Activated T-cell treated with anti-CD3 and anti-CD28 coated beads, Interleukin-2, amount 50 U/mL, for 72 hours (primary cell): Measurements from ENCODE around the gene ABCD1. TPM values are rescaled to one million over a fixed set of nuclear protein-coding genes. Genes with fewer than 3 reads are reported as not detected.
"Not testable (repeated sequence)": the region's sequence is repeated elsewhere in the genome, so short reads cannot be mapped to it uniquely, and the experiment has no call there.

Experiments
- ATAC-seq, 2 donors: fragments of 150-1000 bp; cut with Tn5 transposase; replicated peaks in 1 of 2; 2 replicates each; pipeline ENCODE4 v1.10.0; 2021; ENCODE audit warnings: moderate library complexity in 2 of 2, mild to moderate bottlenecking in 1 of 2
- DNase-seq, 2 donors: peaks; one replicate each; pipeline ENCODE4 v3.0.0; 2021 to 2022; ENCODE audit warnings: mixed read lengths in 1 of 2
- H3K27ac Mint-ChIP-seq: one replicate; pipeline ENCODE4 v1.8.0; 2022; ENCODE audit warnings: mild to moderate bottlenecking, moderate library complexity, mixed read lengths
- H3K27me3 Mint-ChIP-seq: one replicate; pipeline ENCODE4 v1.8.0; 2022; ENCODE audit warnings: low read depth, mixed read lengths
- H3K36me3 Mint-ChIP-seq, 2 donors: one replicate each; pipeline ENCODE4 v1.8.0; 2022; ENCODE audit warnings: mixed read lengths in 2 of 2, mild to moderate bottlenecking in 1 of 2; ENCODE audit not compliant: insufficient read depth in 2 of 2
- H3K4me1 Mint-ChIP-seq: one replicate; pipeline ENCODE4 v1.8.0; 2022; ENCODE audit warnings: low read depth, mixed read lengths
- H3K4me3 Mint-ChIP-seq, 2 donors: one replicate each; pipeline ENCODE4 v1.8.0; 2022; ENCODE audit warnings: mild to moderate bottlenecking in 2 of 2, mixed read lengths in 2 of 2, moderate library complexity in 2 of 2
- H3K9me3 Mint-ChIP-seq, 2 donors: one replicate each; pipeline ENCODE4 v1.8.0; 2022; ENCODE audit warnings: mixed read lengths in 2 of 2
- total RNA-seq, 2 donors: library from RNA; stranded (reverse); gene quantifications; one replicate each; pipeline ENCODE4 v1.2.3, GENCODE V29; 2022

The ABCD1 gene
- total RNA-seq, 2 donors from 2014 or later: 8.0 to 8.3 TPM

DNA sequence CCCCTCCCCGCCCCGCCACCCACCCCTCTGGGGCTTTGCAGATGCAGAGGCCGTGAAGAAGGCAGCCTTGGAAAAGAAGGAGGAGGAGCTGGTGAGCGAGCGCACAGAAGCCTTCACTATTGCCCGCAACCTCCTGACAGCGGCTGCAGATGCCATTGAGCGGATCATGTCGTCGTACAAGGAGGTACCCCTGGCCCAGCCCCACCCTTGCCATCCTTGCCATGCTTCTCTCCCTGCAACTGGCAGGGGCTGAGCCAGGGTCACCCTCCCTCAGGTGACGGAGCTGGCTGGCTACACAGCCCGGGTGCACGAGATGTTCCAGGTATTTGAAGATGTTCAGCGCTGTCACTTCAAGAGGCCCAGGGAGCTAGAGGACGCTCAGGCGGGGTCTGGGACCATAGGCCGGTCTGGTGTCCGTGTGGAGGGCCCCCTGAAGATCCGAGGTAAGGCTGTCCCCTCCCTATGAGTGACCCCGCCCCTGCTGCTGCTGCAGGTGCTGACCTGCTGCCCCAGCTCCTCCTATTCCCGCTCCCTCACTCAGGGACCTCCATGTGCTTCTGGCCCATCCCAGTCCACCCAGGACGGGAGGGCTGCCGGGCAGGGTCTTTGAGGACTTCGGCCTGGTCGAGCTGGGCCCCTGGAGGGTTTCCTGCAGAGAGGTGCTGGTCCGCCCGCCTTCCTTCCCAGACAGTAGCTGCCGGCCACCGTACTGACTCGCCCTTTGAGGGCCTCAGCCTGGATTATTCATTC lies 11.6 kb downstream of the ABCD1 start:
- Mint-ChIP-seq H3K27me3 (peaks cover 6% of the 10 kb centered on the region), H3K27ac (no peak overlapping the region), H3K36me3 (peaks cover 4 to 5% of the 10 kb centered on the region in 2 donors), H3K4me3 (no peak overlapping the region), H3K9me3 (peaks cover 2 to 8% of the 10 kb centered on the region in 2 donors), H3K4me1 (peaks cover 24% of the 10 kb centered on the region)
- ATAC-seq (no peak), DNase-seq (no peak)

- Mint-ChIP-seq H3K4me1 (peaks cover 17% of the 10 kb centered on the region), H3K36me3 (peaks cover 0 to 3% of the 10 kb centered on the region in 2 donors), H3K9me3 (peaks cover 2 to 3% of the 10 kb centered on the region in 2 donors), H3K27ac (no peak overlapping the region), H3K27me3 (no peaks in the 10 kb centered on the region), H3K4me3 (no peak overlapping the region)
- DNase-seq (no peak), ATAC-seq (no peak)
These were observed 12.3 kb downstream of the ABCD1 start for GRCh38 chrX:153736871-153737441.

- H3K27me3 Mint-ChIP-seq: no peaks in the 10 kb centered on the region
- H3K27ac Mint-ChIP-seq: no peak overlapping the region
- peaks cover 2 to 3% of the 10 kb centered on the region in 2 donors for H3K9me3 Mint-ChIP-seq
- H3K4me1 Mint-ChIP-seq: peaks cover 17% of the 10 kb centered on the region
- DNase-seq (no peak), ATAC-seq (no peak)
- no peak overlapping the region for H3K4me3 Mint-ChIP-seq
- H3K36me3 Mint-ChIP-seq: peaks cover 0 to 1% of the 10 kb centered on the region in 2 donors
These were observed 13.5 kb downstream of the ABCD1 start for GRCh38 chrX:153738056-153738605.

DNA sequence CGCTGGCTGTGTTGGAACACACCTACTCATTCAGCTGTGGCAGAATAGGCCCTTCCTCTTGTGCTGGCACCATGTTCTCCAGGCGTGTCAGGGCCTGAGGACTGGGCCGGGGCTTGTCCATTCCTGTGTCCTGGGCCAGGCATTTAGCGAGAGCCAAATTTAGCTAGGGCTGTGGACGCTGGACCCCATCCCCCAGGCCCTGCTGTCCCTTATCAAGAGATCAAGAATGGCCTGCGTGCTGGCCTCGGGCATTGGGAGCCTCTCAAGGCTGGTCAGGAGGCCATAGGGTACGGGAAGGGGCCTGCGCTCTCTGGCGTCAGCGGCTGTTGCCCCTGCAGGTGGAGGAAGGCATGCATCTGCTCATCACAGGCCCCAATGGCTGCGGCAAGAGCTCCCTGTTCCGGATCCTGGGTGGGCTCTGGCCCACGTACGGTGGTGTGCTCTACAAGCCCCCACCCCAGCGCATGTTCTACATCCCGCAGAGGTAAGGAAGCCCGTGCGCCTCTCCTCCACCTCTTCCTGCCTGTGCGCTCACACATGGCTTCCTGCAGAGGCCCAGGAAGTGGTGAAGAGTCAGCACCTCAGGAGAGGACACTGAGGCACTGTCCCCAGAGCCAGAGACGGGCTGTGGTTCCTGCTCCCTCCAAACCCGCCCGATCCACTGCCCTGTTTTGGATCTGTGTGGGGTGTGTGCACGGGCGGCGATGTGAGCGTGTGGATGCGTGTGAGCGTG lies 15.3 kb downstream of the ABCD1 start:
- peak in 1 of 2 donors; percentile 8 for DNase-seq
- Mint-ChIP-seq H3K9me3 (peaks cover 0 to 1% of the 10 kb centered on the region in 2 donors), H3K27me3 (peaks cover 4% of the 10 kb centered on the region), H3K36me3 (no peaks in the 10 kb centered on the region), H3K4me1 (peaks cover 17% of the 10 kb centered on the region), H3K27ac (peak overlapping the region; percentile 73), H3K4me3 (peak overlapping the region in 1 of 2 donors; percentile 55)
- ATAC-seq: peak; percentile 59 to 85

GRCh38 chrX:153740631-153741222 lies 16.1 kb downstream of the ABCD1 start:
- Mint-ChIP-seq H3K27ac (no peak overlapping the region), H3K4me1 (peaks cover 9% of the 10 kb centered on the region), H3K36me3 (no peaks in the 10 kb centered on the region), H3K27me3 (peaks cover 12% of the 10 kb centered on the region), H3K9me3 (no peaks in the 10 kb centered on the region), H3K4me3 (no peak overlapping the region)
- ATAC-seq (no peak), DNase-seq (no peak)

- ATAC-seq (no peak), DNase-seq (no peak)
- Mint-ChIP-seq H3K27me3 (peaks cover 20% of the 10 kb centered on the region), H3K4me3 (no peak overlapping the region), H3K27ac (no peak overlapping the region), H3K36me3 (no peaks in the 10 kb centered on the region), H3K9me3 (no peaks in the 10 kb centered on the region), H3K4me1 (peaks cover 8% of the 10 kb centered on the region)
These were observed 16.8 kb downstream of the ABCD1 start for GRCh38 chrX:153741446-153741845.

GRCh38 chrX:153742111-153742510 lies 17.5 kb downstream of the ABCD1 start:
- DNase-seq, H3K4me3 Mint-ChIP-seq, H3K4me1 Mint-ChIP-seq, H3K36me3 Mint-ChIP-seq, ATAC-seq, H3K27ac Mint-ChIP-seq, H3K9me3 Mint-ChIP-seq: not testable (repeated sequence)
- H3K27me3 Mint-ChIP-seq: peaks cover 26% of the 10 kb centered on the region

DNA sequence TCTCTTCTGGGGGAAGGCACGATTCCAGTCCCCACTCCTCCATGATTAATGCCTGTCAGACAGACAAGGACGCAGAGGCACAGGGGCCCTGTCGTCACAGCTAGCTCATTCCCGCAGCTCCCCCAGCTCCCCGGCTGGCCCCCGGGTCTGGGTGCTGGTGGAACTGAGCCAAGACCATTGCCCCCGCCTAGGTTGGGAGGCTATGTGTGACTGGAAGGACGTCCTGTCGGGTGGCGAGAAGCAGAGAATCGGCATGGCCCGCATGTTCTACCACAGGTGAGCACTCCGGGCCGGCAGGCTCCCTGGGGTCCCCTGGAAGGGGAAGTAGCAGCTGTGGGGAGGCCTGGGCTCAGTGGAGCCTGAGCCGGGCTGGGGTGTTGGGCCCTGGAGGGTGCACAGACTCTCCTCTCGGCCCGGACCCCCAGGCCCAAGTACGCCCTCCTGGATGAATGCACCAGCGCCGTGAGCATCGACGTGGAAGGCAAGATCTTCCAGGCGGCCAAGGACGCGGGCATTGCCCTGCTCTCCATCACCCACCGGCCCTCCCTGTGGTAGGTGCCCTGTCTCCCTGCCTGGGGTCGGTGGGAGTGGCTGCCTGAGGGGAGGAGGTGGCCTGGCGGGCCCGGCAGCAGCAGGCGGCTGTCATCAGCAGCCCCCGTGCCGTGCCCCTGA lies 18.3 kb downstream of the ABCD1 start:
- not testable (repeated sequence) for H3K9me3 Mint-ChIP-seq, H3K4me1 Mint-ChIP-seq, H3K27ac Mint-ChIP-seq, H3K4me3 Mint-ChIP-seq, ATAC-seq, DNase-seq, H3K36me3 Mint-ChIP-seq
- H3K27me3 Mint-ChIP-seq: peaks cover 26% of the 10 kb centered on the region

GRCh38 chrX:153743468-153744209 lies 19.0 kb downstream of the ABCD1 start:
- H3K4me3 Mint-ChIP-seq, ATAC-seq, H3K4me1 Mint-ChIP-seq, H3K27ac Mint-ChIP-seq, H3K36me3 Mint-ChIP-seq, DNase-seq, H3K9me3 Mint-ChIP-seq: not testable (repeated sequence)
- peaks cover 28% of the 10 kb centered on the region for H3K27me3 Mint-ChIP-seq

GRCh38 chrX:153744210-153745066 lies 19.8 kb downstream of the ABCD1 start:
- ATAC-seq (no peak), DNase-seq (peak in 1 of 2 donors; percentile 30)
- no peak overlapping the region for H3K27ac Mint-ChIP-seq
- H3K4me1 Mint-ChIP-seq: peaks cover 8% of the 10 kb centered on the region
- H3K36me3 Mint-ChIP-seq: no peaks in the 10 kb centered on the region
- peaks cover 36% of the 10 kb centered on the region for H3K27me3 Mint-ChIP-seq
- no peaks in the 10 kb centered on the region for H3K9me3 Mint-ChIP-seq
- H3K4me3 Mint-ChIP-seq: no peak overlapping the region

- H3K36me3 Mint-ChIP-seq, ATAC-seq, H3K9me3 Mint-ChIP-seq, H3K27ac Mint-ChIP-seq, DNase-seq, H3K4me1 Mint-ChIP-seq, H3K4me3 Mint-ChIP-seq: not testable (repeated sequence)
- peaks cover 42% of the 10 kb centered on the region for H3K27me3 Mint-ChIP-seq
These were observed 20.4 kb downstream of the ABCD1 start for GRCh38 chrX:153745067-153745433.
